Islet of Langerhans (tissue), 1 donor: ENCODE results near the gene ZAP70.

Experiments
- FAIRE-seq: peaks from one replicate; lab custom pipeline; 2011; peaks lifted over from hg19 to GRCh38; lab: Jason Lieb, UNC

The ZAP70 gene

DNA sequence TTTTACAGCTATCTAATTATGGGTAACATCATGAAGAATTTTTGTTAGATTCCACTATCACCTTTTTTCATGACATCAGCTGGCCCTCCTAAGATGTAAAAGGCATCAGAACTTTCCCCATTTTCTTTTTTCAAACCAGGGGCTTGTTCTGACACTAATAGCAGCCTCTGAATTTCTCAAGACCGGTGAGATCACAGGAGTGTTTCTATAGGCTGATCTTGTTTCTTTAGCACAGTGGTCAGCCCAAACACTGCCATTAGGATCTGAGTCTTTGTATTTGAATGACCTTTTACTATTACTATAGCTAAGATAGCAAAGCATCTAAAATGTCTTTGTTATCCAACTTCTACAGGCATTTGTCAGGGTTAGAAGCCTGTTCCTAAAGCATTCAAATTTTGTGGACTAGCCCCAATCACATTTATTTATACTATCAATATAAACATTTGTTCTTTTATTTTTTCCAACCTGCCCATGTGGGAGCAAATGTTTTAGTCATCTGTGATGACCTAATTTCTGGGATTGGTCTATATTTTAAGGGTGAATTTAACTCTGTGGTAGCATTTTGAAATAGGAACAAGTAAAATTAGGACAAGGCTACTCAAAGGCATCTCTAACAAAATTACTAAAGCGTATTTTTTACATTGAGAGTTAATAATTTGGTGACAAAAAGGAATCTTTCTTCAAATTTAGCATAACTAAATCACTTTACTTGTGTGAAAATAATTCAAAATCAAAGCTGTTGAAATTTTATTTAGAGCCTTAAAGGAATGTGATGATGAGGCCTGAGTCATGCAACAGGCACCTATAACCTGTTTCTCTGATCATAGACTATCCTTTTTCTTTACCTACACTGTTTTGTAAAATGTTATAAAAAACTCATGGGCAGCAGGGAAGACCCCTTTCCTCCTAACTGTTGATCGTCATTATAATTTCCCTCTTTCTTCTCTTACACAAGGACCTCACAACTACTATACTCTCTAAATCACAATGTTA is 39.3 kb downstream of the ZAP70 start:
- FAIRE-seq = no peak

DNA sequence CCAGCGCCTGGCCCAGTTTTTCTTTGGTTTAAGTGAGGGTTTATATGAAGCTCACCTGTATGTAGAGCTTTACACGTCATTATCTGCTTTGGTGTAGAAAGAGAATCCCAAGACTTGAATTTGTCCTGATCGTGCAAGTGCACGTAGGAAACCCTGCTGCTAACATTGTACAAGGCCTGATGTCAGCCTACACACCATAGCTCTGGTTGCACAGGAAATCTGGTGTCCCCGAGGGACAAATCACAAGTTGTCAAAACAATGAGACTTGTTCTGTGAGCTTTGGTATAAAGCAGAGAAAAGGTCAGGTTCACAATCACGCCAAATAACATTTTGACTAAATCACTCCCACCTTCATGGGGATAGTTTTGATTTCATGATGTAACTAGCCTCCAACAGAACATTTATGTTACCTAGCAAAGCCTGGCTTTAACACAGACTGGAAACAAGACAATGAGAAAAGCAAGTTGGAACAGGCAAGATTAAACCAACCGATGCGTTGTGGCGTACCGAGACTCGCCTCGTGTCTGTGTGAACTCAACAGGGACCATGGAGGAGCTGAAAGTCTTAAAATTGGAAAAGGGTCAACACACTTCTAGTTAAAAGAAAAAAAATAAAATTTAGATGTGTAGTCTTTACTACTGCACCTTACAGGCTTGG is 41.4 kb downstream of the ZAP70 start:
- no peak for FAIRE-seq

DNA sequence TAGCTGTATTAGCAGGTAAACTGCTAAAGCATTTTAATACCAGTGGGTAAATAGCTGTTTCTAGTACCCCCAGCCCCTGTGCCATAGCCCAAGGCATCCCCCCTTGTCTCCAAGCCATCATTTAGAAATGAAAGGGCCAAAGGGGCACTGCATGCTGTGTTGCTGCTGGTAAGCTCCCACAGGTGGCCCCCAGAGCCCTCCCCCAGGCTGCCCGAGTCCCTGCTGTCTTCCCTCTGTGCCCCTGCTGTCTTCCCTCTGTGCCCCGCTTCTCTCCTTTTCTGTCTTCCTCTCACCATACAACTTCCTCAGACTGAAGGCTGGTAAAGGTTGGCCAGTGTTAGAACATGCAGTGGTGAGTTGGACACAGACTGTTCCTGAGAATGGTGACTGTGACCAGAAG is 42.1 kb downstream of the ZAP70 start:
- no peak for FAIRE-seq

DNA sequence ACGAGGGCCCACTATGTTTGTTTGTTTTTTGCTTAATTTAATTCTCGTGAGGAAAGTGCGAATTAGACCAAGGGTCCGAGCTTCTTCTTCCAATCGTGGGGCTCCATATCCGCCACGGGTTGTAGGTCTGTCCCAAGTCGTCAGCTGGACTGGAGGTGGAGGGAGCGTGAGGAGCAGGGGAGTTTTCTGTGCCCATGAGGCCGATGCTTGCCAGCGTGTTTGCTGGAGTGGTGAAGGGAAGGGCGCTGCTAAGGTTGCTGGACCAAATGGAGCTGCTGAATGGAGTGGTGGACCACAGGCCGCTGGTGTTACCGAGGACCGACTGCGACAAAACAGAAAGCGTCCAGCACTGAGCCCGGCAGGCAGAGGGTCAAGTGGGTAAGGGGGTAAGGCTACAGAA is 43.7 kb downstream of the ZAP70 start:
- no peak for FAIRE-seq

DNA sequence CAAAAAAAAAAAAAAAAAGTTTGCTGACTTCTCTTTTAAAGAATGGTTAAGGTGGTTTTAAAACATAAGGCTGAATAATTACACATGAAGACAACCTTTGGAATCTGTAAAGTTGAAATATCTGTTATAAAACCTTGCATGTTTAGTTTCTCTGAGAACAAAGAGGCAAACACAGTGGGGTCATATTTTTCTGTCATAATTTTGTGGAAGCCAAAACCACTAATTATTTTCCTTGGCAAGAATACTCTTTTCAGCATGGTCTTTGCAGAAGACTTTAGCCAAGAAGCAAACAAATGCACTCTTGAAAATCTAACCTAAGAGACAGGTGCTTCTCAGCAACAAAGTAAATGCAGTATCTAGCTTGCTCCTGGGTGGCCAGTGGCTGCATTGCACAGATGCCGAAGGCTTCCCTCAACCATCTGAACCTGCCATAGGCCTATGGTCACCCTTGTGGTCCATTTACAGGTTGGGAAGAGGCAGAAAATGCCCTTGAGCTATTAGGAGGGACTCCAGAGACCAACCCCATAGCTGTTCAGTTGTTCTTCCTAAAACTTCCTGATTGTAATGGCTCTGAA is 44.8 kb downstream of the ZAP70 start:
- FAIRE-seq = no peak

DNA sequence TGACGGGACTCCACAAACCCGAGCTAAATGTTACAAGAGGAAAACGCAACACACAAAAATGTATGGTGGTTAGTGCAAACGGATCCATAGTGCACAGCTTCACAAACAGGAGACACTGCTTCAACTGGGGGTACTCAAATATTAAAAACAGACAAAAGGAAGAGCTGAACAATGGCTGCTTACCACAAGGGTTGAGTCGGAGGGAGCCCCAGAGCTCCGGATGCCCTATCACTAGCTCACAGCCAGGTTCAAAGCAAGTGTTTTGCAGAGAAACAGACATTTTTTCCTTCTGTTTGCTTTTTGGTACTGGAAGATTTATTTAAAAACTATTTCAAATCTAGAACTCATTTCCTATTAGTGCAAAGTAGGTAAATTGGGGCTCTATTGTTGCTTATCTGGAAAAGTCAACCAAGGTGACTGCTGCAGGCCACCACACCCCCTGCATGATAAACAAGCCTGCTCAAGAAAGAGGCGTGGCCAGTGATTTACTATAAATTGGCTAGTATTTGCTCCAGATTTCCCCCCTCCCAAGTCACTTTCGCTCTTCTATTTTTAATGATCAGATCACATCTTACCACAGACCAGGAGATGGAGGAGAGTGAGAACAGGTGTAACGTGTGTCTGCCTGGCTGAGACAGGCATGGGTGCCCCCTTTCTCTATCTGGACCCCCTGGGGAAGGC is 46.5 kb downstream of the ZAP70 start:
- no peak for FAIRE-seq

DNA sequence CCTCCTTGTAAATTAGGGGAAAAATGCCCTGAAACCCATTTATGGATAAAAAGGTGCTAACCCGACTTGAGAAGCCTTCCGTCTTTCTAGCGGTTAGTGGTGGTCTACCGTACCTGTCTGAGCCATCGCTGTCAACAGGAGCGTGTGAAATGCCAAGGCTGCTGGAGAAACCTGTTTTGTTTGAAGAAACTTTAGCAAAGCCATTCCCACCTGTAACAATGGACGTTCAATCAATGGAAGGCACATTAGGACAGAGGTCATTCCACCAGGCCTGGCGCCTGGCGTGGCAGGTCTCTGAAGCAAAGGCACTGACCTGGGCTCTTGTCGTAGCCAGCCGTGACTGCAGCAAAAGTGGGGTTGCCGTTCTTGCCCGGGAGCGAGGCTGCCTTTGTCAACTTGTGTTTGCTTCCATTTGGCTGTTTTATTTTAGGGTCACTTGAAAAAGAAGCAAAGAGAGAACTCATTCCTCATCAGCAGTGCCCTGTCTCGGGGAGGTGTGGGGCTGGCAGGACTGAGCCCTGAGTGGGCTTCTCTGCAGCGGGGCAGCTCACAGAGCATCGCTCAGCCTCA is 47.2 kb downstream of the ZAP70 start:
- FAIRE-seq = no peak

DNA sequence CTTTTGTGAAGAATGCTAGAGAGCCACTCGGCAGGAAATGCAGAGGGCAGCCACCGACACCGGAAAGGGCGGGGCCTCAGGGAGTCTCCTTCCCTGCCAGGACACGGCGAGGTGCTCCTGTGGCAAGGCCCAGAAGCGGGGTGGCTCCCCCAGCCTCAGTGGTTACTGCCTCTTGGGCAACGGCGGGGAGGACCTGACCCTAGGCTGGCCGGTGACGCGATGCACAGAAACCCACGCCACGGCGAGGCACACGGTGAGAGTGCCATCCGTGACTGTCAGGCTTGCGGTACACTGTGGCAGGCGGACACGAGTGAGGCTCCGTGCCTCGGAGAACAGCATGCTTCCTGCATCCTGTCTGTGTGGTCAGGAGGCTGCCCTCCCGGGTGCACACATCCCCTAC is 47.8 kb downstream of the ZAP70 start:
- no peak for FAIRE-seq

DNA sequence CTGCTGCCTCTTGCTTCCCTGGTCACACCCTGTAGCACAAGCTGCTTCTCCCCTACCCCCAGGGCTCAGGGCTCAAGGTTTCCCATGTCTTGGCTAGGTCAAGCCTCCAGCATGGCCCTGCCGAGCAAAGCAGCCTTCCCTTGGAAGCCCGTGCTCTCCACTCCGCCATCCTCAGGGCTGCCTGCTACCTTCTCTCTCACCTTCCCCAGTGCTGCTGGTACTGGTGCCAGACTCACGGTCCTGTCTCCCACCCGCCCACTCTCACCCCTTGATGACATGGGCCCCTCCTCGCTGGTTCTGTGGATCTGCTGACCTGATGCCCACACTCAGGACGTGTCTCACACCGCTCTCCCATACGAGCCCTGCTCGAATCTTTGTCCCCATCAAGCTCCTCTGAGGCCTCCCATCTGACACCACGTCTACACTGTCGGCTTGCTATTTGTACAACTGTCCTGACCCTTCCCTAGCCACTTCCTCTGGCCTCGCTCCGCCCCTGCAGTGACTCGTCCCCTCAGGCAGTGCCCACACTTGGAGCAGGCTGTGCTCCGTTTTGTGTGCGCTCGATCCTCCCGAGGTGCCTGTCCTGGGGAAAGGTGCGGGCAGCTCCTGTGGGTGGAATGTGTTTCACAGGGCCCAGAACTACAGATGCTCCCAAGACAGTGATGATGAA is 49.9 kb downstream of the ZAP70 start:
- FAIRE-seq = no peak

GRCh38 chr2:97764559-97765263 is 51.3 kb downstream of the ZAP70 start:
- FAIRE-seq = no peak

DNA sequence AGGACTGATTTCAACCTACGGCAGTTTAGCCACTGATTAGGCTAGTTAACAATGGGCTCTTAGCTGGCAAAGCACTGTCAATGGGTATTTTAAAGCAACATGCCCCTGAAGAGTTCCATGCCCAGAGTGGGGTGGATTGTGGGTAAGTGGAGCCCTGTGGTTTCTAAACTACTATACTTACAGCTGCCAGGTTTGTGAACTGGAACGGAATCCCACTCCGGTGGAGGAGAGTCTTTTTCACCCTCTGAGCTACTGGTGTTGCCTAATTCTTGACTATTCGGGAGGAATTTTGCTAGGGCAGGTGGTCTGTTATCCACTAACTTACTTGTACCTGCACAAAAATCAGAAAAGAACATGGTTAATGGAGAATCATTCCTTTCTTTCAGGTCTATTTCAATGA is 52.6 kb downstream of the ZAP70 start:
- no peak for FAIRE-seq

GRCh38 chr2:97766567-97766966 is 53.2 kb downstream of the ZAP70 start:
- no peak for FAIRE-seq

DNA sequence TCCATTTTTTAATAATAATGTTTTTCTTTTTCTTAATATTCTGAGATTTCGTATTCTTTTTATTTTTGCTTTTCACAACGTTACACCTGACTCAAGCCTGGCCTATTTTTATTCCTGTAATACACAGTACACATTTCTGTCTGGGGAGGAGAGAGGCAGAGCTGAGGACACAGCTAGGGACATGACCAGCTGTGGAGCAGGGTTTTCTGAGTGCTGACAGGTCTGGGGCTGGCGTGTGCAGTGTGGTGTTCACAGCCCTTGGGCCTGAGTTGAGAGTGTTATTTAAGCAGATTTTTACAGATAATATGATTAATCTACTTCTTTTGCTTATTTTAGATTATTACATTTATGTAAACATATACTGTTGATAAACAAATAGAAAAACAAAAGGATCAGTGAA is 55.9 kb downstream of the ZAP70 start:
- FAIRE-seq = no peak

DNA sequence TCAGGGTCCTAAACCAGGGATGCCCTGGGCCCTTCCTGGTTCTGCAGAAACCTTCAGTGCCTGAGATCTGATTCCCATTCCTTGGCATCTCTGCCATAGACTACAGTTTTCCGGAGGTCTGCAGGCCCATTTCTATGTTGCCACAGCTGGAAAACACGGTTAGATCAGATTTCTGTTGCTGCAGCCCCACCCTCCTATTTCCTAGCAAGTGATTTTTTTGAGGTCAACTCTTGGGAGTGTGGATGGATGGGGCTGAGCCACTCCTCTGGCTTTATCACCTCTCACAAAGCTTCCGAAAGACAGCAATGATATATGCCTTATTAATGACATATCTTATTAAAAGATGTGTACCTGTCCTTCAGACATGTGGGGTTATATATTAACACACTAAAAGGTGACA is 56.3 kb downstream of the ZAP70 start:
- no peak for FAIRE-seq

DNA sequence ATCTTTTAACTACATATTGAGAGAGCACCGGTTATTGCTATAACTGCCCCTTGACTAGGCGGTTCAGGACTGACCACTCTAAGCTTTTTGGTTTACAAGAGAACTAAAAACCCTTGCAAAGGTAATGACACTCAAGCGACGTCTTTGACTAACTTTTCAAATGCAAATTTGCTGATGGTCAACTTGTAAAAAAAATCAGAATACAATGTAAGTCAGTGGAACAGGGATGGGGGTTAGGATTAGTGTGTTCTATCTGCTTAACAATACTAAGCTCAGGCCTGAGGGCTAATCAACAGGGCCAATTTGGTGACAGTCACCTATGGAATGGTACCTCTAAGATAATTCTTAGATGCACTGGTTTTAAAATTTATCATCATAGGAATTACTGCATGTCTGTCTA is 57.1 kb downstream of the ZAP70 start:
- no peak for FAIRE-seq

DNA sequence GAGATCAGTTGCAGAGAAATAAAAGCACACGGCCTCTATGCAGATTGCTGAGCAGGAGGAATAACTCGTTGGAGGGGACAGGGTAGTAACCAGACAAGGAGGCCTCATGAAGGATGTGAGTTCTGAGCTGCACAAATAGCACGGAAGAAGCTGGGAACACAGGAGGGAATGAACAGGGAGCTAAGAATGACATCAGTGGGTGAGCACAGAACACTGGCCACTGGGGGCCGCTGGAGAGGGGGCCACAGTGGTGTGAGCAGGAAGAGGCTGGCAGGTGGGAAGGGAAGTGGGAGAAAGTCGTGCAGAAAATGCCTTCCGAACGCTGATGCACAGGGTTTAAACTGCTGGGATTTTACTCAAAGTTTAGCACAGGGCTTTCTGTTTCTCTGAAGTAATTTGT is 61.0 kb downstream of the ZAP70 start:
- FAIRE-seq = no peak

DNA sequence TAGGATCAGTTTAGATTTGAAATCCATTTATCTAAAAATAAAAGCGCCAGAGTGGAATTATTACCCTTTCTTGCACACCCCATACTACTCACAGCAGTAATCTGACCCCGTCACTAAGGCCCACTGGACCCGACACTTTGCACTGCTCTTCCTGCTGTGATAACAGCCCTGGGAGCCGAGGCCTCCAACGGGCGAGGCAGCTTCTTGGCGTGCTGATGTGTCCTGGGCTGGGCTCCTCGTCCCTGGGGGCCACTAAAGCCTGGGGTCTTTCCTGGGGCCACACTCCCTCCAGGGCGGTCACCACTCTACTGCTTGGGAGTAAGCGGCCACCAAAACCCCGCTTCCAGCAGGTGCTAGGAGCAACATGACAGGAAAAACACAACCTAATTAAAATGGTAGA is 61.7 kb downstream of the ZAP70 start:
- FAIRE-seq = no peak

GRCh38 chr2:97779141-97779540 is 65.8 kb downstream of the ZAP70 start:
- no peak for FAIRE-seq

- no peak for FAIRE-seq
Measured at GRCh38 chr2:97781981-97782380, 68.6 kb downstream of the ZAP70 start.

GRCh38 chr2:97784953-97785352 is 71.6 kb downstream of the ZAP70 start:
- no peak for FAIRE-seq

GRCh38 chr2:97785818-97786217 is 72.4 kb downstream of the ZAP70 start:
- FAIRE-seq = no peak
